HG02885 (cell line): Measurements from ENCODE around the gene ZNF566.
A peak's percentile ranks its signal among the peaks of the same experiment; 100 is the strongest.
"Not testable (repeated sequence)": the region's sequence is repeated elsewhere in the genome, so short reads cannot be mapped to it uniquely, and the experiment has no call there.

ENCODE experiments used
- ATAC-seq: cut with Tn5 transposase; IDR thresholded peaks from one replicate; pipeline ENCODE4 v1.9.1; 2021; ENCODE audit warnings: mild to moderate bottlenecking; ENCODE audit not compliant: unreplicated experiment, poor library complexity

Gene ZNF566

GRCh38 chr19:36489118-36489919 is at the start of gene ZNF566:
TSS of gene ZNF566 (minus strand) at chr19:36489561. CDS start at chr19:36476557, 13,004 bp downstream.
- peak; percentile 88 for ATAC-seq

GRCh38 chr19:36528921-36529518 is 39.7 kb upstream of the ZNF566 start:
- ATAC-seq = peak; percentile 26

- ATAC-seq = peak; percentile 88
Measured at GRCh38 chr19:36528194-36528920, 39.0 kb upstream of the ZNF566 start, which contains the start of gene ZNF260. TSS of gene ZNF260 (minus strand) at chr19:36528271. CDS start at chr19:36515238, 13,033 bp downstream.

GRCh38 chr19:36527873-36528193 is 38.5 kb upstream of the ZNF566 start:
- ATAC-seq = peak; percentile 10

GRCh38 chr19:36527341-36527740 is 38.0 kb upstream of the ZNF566 start:
- no peak for ATAC-seq

- no peak for ATAC-seq
Measured at GRCh38 chr19:36526581-36526980, 37.2 kb upstream of the ZNF566 start.

DNA sequence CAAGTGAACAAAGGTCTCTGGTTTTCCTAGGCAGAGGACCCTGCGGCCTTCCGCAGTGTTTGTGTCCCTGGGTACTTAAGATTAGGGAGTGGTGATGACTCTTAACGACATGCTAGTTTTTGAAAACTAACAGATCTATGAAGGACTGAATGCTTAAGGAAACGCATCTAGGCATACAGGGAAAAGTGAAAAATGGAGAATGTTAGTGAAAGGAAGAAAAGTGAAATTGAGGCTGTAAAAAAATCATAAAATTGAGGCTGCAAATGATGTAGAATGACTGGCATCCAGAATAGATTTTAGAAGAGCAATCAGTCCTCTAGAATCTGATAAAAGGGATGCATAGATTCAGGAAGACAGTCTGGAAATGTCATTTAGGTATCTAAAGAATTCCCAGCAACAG is 35.3 kb upstream of the ZNF566 start:
- no peak for ATAC-seq

- ATAC-seq = no peak
Measured at GRCh38 chr19:36514012-36514612, 24.8 kb upstream of the ZNF566 start.

GRCh38 chr19:36508325-36508724 is 19.0 kb upstream of the ZNF566 start:
- no peak for ATAC-seq

DNA sequence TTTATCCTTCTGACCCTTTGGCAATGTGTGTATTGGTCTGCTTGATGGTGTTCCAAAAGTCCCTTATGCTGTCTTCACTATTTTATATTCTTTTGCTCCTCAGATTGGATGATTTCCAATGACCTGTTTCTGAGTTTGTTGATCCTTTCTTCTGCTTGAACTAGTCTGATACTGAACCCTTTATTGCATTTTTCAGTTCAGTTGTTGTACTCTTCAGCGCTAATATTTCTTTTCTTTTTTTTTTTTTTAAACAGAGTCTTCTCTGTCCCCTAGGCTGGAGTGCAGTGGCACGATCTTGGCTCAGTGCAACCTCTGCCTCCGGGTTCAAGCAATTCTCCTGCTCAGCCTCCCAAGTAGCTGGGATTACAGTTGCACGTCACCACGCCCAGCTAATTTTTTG is 12.6 kb upstream of the ZNF566 start:
- ATAC-seq = no peak

GRCh38 chr19:36497001-36497400 is 7.6 kb upstream of the ZNF566 start:
- no peak for ATAC-seq

- ATAC-seq = not testable (repeated sequence)
Measured at GRCh38 chr19:36492689-36493453, 3.5 kb upstream of the ZNF566 start.

- ATAC-seq = not testable (repeated sequence)
Measured at GRCh38 chr19:36490846-36491245, 1.5 kb upstream of the ZNF566 start.

- peak; percentile 59 for ATAC-seq
Measured at GRCh38 chr19:36489920-36490415, 607 bp upstream of the ZNF566 start.

- ATAC-seq = peak; percentile 19
Measured at GRCh38 chr19:36488846-36489117, 579 bp downstream of the ZNF566 start.

- no peak for ATAC-seq
Measured at GRCh38 chr19:36488118-36488845, 1.1 kb downstream of the ZNF566 start.

DNA sequence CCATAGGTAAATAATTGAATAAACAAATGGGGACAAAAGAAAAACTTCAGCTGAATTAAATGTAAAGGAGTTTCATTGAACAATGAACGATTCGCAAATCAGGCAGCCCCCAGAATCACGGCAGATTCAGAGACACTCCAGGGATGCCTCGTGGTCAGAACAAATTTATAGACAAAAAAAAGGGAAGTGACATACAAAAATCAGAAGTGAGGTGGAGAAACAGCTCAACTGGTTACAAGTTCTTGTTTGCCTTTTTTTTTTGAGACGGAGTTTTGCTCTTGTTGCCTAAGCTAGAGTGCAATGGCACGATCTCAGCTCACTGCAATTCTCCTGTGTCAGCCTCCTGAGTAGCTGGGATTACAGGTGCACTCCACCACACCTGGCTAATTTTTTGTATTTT is 5.7 kb downstream of the ZNF566 start:
- ATAC-seq = no peak

DNA sequence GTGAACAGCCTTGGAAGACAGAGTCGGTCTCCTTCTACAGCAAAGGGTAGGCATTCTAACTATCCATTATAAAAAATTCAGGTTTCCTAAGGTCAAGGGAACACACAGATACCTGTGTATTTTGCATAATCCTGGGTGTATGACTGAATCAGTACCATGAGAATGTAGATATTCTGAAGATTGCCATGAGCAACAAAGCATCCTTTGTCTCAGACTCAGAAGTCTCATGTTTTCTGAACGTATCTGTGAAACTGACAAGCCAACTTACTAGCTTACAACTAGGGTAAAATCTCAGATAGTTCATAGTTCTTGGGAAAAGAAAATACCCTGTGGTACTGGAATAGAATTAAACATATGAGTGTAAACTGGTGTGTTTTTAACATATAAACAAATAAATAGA is 6.5 kb downstream of the ZNF566 start:
- ATAC-seq = no peak

DNA sequence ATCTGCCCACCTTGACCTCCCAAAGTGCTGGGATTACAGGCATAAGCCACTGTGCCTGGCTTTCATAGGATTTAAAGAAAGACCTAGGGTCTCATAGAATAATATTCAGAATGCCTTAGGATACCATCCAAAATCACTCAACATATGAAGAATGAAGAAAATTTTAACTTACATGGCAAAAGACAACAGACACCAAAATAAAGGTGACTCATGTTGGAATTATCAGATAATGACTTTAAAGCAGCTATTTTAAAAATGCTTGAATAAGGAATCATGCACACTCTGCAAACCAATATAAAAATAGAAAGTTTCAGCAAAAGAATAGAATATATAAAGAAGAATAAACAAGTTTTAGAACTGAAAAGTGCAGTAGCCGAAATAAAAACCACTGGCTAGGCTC is 29.3 kb downstream of the ZNF566 start:
- ATAC-seq = no peak

GRCh38 chr19:36456831-36457230 is 32.5 kb downstream of the ZNF566 start:
- no peak for ATAC-seq
